GM19468 (cell line): ENCODE results near the gene OLA1.
"Not testable (repeated sequence)": the region's sequence is repeated elsewhere in the genome, so short reads cannot be mapped to it uniquely, and the experiment has no call there.

ENCODE experiments used
- ATAC-seq: cut with Tn5 transposase; IDR thresholded peaks from one replicate; pipeline ENCODE4 v1.9.1; 2021; ENCODE audit warnings: mild to moderate bottlenecking, moderate library complexity, moderate number of reproducible peaks; ENCODE audit not compliant: unreplicated experiment; ENCODE audit errors: extremely low read depth

Gene OLA1

GRCh38 chr2:174248187-174248997, at the start of gene OLA1:
Gene OLA1, minus strand, starts transcription at chr2:174248532. Its CDS starts 1,717 bp downstream, at chr2:174246815.
- peak; percentile 97 for ATAC-seq

DNA sequence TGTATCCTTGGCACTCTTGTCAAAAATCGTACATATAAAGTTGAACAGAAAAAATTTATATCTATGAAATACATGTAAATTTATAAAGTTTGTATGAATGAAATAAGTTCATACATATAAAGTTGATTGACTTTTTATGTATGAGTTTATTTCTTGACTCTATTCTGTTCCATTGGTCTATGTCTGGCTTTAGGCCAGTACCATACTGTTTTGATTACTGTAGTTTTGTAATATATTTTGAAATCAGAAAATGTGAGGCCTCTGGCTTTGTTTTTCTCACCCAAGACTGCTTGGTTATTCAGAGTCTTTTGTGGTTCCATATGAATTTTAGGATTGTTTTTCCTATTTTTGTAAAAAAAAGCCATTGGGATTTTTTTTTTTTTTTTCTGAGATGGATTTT, 44.6 kb upstream of the OLA1 start:
- ATAC-seq = no peak

- no peak for ATAC-seq
Measured at GRCh38 chr2:174286172-174286571, 37.8 kb upstream of the OLA1 start.

DNA sequence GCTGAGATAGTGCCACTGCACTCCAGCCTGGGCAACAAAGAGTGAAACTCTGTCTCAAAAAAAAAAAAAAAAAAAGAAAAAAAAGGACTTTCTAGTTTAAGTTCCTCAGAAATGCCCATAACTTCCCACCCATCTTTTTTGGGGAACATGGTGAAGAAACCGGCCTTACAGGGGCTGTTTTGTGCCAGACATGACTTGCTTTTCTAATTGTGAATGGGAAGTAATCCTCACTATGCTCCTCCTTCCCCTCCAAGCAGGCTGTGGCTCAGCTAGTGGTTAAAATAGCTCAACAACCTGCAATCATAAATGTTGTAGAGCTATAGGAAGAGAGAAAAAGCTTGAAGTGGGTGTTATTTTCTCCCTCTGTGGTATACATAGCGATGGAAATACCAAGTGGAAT, 34.1 kb upstream of the OLA1 start:
- ATAC-seq = no peak

DNA sequence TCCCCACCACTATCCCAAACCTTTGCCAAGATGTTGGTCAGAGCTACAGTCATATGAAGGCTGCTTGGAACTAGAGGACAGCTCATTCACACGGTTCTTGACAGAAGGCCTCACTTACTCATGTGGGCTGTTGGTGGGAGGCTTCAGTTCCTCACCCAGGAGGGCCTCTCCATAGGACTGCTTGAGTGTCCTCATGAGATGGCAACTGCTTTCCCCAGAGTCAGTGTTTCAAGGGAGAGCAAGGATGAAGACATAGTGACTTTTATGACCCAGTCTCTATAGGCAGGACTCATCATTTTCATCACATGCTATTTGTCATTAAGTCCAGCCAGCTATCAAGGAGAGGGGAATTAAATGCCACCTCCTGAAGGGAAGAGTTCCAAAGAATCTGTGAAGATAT, 33.4 kb upstream of the OLA1 start:
- ATAC-seq = no peak

- ATAC-seq = no peak
Measured at GRCh38 chr2:174280596-174280995, 32.3 kb upstream of the OLA1 start.

GRCh38 chr2:174270263-174270662, 21.9 kb upstream of the OLA1 start:
- ATAC-seq = not testable (repeated sequence)

GRCh38 chr2:174266288-174266687, 18.0 kb upstream of the OLA1 start:
- ATAC-seq = no peak

DNA sequence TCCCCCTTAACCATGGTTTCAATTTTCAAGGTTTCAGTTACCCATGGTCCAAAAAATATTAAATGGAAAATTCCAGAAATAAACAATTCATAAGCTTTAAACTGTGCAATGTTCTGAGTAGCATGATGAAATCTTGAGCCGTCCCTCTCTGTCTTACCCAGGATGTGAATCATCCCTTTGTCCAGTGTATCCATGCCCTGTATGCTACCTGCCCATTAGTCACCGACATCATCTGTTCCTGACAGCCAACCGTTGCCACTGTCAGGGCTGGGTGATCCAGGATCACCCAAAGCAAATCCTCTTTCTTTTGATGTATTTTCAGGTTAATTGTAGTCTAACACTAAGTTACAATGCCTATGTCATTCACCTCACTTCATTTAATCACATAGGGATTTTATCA, 15.7 kb upstream of the OLA1 start:
- ATAC-seq = no peak

DNA sequence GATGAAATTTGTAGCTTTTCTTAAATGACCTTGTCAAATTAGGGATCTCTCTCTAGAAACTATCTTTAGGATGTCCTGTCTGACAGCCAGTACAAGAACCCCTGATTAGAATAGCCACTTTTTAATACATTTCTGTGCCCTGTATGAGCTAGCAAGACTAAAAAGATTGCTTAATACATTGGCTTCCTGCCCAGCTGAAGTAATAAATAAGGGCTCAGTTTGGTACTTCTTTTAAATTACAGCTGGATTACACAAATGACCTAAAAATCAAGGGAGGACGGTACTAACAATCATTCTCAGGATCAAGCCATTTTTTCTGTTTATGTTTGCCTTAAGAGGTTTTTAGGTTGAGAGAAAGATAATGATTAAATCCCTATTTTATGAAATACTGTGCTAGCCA, 11.6 kb upstream of the OLA1 start:
- ATAC-seq = no peak

DNA sequence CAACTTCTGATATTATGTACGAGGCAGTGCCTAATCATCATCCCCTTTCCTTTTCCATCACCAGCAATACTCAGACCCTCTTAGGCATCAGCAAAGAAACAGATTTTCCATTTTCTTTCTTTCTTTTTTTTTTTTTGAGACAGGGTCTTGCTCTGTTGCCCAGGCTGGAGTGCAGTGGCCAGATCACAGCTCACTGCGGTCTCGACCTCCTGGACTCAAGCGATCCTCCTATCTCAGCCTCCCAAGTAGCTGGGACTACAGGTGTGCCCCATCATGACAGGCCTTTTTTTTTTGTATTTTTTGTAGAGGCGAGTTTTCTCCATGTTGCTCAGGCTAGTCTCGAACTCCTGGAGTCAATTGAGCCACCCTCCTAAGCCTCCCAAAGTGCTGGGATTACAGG, 5.9 kb upstream of the OLA1 start:
- no peak for ATAC-seq

DNA sequence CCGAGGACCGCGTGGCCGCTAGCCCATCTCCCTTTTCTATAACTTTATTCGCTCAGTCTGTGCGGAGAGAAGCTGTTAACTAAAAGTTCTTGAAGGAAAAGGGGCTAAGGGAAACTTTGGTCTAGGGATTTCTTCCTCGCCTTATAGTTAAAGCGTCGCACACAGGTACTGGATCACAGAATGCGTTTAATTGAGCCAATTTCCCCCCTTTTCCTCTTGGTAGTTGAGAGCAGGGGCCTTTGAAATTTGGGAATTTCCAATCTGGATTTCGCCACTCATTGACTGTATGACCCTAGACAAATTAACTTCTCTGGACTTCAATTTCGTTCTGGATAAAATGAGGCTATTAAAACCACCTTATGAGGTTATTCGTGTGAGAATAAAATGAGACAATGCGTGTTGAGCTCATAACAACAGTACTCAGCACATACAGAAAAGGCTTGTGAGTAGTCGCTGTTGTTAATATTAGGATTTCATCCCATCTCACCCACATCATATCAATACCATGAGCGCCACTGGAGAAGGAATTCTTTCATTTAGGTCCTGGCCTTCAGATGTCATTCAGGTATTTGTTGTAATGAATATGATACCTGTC, 763 bp upstream of the OLA1 start:
- ATAC-seq = no peak

GRCh38 chr2:174247474-174248186, 702 bp downstream of the OLA1 start:
- ATAC-seq = no peak

GRCh38 chr2:174246944-174247381, 1.4 kb downstream of the OLA1 start:
- ATAC-seq = no peak

GRCh38 chr2:174245628-174246027, 2.7 kb downstream of the OLA1 start:
- not testable (repeated sequence) for ATAC-seq

- no peak for ATAC-seq
Measured at GRCh38 chr2:174245065-174245464, 3.3 kb downstream of the OLA1 start.

DNA sequence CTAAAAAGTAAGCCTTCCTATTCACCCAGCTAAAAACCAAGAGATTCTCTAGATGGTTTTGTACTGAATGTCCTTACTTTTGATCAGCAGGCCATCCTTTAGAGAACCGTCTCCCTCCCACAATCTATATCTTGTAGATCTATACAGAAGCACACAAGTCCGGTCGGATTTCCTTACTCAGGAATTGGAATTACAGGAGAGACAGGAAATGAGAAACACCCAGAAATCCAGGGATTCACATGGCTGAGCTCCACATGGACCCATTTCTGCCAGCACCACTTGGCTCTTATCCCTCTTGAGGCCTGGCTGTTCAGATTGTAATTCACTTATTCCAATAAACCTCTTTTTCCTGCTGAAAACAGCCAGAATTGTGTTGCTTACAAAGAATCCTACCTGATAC, 4.5 kb downstream of the OLA1 start:
- no peak for ATAC-seq

- no peak for ATAC-seq
Measured at GRCh38 chr2:174240097-174240496, 8.2 kb downstream of the OLA1 start.

GRCh38 chr2:174236429-174236828, 11.9 kb downstream of the OLA1 start:
- no peak for ATAC-seq

DNA sequence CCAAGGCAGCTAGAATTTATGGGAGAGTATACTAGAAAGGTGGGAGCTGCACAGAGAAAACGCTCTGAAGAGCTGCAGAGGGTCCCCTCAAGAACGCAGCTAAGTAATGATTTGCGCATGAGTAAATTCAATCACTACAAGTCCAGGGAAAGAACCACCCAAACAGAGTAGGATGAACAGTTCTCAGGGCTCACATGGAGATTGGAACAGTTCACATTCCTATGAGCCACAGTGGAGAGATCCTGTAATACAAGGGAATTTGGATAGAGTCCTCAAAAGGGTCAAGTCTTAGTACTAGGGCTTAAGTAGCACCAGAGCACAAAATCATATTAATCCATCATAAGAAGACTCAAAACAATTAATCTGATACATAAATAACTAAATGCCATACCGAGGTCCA, 12.7 kb downstream of the OLA1 start:
- ATAC-seq = no peak

DNA sequence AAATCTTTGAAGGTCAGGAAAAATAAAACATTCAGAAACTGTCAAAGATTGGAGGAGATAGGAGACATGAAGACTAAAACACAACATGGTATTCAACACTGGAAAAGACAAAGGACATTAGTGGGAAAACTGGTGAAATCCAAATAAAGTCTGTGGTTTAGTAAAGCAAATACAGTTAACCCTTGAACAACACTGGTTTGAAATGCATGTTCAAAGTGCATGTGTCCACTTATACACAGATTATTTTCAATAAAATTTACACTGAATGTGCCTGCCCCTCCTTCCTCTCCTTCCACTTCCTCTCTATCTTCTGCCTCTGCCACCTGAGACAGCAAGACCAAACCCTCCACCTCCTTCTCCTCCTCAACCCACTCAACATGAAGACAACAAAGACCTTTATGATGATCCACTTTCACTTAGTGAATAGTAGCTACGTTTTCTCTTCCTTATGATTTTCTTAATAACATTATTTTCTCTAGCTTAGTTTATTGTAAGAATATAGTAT, 14.5 kb downstream of the OLA1 start:
- ATAC-seq = no peak
